HUES6 (cell line): ENCODE data around the gene PCDH9.
A peak's percentile ranks its signal among the peaks of the same experiment; 100 is the strongest.

ENCODE experiments used
- H3K27ac ChIP-seq: 2 replicates; pipeline ENCODE4 v1.7.0; 2013; ENCODE audit warnings: low read depth, mild to moderate bottlenecking, low read length, inconsistent platforms
- H3K27me3 ChIP-seq: 2 replicates; pipeline ENCODE4 v1.6.1; 2013; ENCODE audit warnings: low read length; ENCODE audit not compliant: control insufficient read depth, insufficient read depth
- H3K36me3 ChIP-seq: 2 replicates; pipeline ENCODE4 v1.6.1; 2013; ENCODE audit warnings: low read length; ENCODE audit not compliant: control insufficient read depth, insufficient read depth
- H3K4me1 ChIP-seq: 2 replicates; pipeline ENCODE4 v1.6.1; 2013; ENCODE audit warnings: low read length; ENCODE audit not compliant: control insufficient read depth, insufficient read depth
- H3K4me3 ChIP-seq: 2 replicates; pipeline ENCODE4 v1.5.1; 2013; ENCODE audit warnings: low read depth, low read length
- H3K9ac ChIP-seq: one replicate; pipeline ENCODE4 v1.6.1; 2013; ENCODE audit warnings: mild to moderate bottlenecking, low read length
- H3K9me3 ChIP-seq: 2 replicates; pipeline ENCODE4 v1.6.1; 2013; ENCODE audit warnings: low read depth, low read length; ENCODE audit not compliant: control insufficient read depth, insufficient read depth

PCDH9 gene

GRCh38 chr13:66994517-66995202, 235.5 kb downstream of the PCDH9 start:
- Histone ChIP-seq H3K4me3 (no peak overlapping the region), H3K36me3 (no peaks in the 10 kb centered on the region), H3K27ac (no peak overlapping the region), H3K4me1 (peaks cover 7% of the 10 kb centered on the region), H3K9ac (no peak overlapping the region), H3K9me3 (no peaks in the 10 kb centered on the region), H3K27me3 (no peaks in the 10 kb centered on the region)

GRCh38 chr13:66994097-66994496, 236.0 kb downstream of the PCDH9 start:
- Histone ChIP-seq H3K27ac (no peak overlapping the region), H3K9me3 (no peaks in the 10 kb centered on the region), H3K27me3 (no peaks in the 10 kb centered on the region), H3K36me3 (no peaks in the 10 kb centered on the region), H3K4me1 (peaks cover 7% of the 10 kb centered on the region), H3K4me3 (peak overlapping the region; percentile 29; the same call in 1 of the 2 replicates), H3K9ac (no peak overlapping the region)

GRCh38 chr13:66992719-66993118, 237.4 kb downstream of the PCDH9 start:
- no peak overlapping the region for H3K27ac ChIP-seq

DNA sequence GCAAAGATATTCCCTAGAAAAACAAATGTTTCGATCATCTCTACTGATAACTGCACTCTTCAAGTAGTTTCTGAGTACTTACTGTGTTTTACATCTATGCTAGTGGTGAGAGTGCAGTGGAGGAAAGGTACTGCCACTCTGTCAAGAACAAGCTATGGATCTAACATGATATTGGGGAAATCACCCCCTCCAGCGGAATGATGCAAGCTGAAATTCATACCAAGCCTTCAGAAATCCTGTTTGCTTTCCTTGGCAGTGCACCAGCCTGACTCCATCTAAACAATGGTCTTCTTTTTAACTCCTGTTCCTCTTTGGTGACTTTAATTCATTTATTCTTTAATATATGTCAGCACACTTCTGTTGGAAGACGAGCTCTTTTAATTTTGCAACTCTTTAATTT, 238.0 kb downstream of the PCDH9 start:
- H3K9me3 ChIP-seq = no peaks in the 10 kb centered on the region
- no peak overlapping the region for H3K9ac ChIP-seq
- H3K27ac ChIP-seq = no peak overlapping the region
- H3K4me3 ChIP-seq = no peak overlapping the region
- no peaks in the 10 kb centered on the region for H3K27me3 ChIP-seq
- H3K36me3 ChIP-seq = no peaks in the 10 kb centered on the region
- peaks cover 7% of the 10 kb centered on the region for H3K4me1 ChIP-seq

More at GRCh38 chr13:66992719-66993118, 237.4 kb downstream of the PCDH9 start:
- H3K9ac ChIP-seq = no peak overlapping the region
- no peaks in the 10 kb centered on the region for H3K27me3 ChIP-seq
- H3K4me1 ChIP-seq = peaks cover 7% of the 10 kb centered on the region
- H3K36me3 ChIP-seq = no peaks in the 10 kb centered on the region
- no peak overlapping the region for H3K4me3 ChIP-seq
- no peaks in the 10 kb centered on the region for H3K9me3 ChIP-seq

- no peak overlapping the region for H3K4me3 ChIP-seq
- H3K9ac ChIP-seq = no peak overlapping the region
- no peaks in the 10 kb centered on the region for H3K9me3 ChIP-seq
- H3K4me1 ChIP-seq = no peaks in the 10 kb centered on the region
- no peaks in the 10 kb centered on the region for H3K36me3 ChIP-seq
- no peak overlapping the region for H3K27ac ChIP-seq
- no peaks in the 10 kb centered on the region for H3K27me3 ChIP-seq
Observed at GRCh38 chr13:66984241-66984640, 245.9 kb downstream of the PCDH9 start.

DNA sequence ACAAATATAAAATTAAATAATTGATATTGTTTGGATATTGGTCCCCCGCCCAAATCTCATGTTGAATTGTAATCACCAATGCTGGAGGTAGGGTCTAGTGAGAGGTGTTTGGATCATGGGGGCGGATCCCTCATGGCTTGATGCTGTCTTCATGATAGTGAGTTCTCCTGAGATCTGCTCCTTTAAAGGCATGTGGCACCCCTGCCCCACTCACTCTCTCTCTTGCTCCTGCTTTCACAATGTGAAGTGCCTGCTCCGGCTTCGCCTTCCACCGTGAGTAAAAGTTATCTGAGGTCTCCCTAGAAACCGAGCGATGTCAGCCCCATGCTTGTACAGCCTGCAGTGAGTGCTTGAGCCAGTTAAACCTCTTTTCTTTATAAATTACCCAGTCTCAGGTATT, 248.2 kb downstream of the PCDH9 start:
- H3K27me3 ChIP-seq = no peaks in the 10 kb centered on the region
- H3K4me3 ChIP-seq = no peak overlapping the region
- H3K9ac ChIP-seq = no peak overlapping the region
- no peak overlapping the region for H3K27ac ChIP-seq
- no peaks in the 10 kb centered on the region for H3K4me1 ChIP-seq
- no peaks in the 10 kb centered on the region for H3K36me3 ChIP-seq
- H3K9me3 ChIP-seq = no peaks in the 10 kb centered on the region

GRCh38 chr13:66977161-66977560, 253.0 kb downstream of the PCDH9 start:
- Histone ChIP-seq H3K36me3 (no peaks in the 10 kb centered on the region), H3K4me3 (no peak overlapping the region), H3K9ac (no peak overlapping the region), H3K27me3 (no peaks in the 10 kb centered on the region), H3K9me3 (no peaks in the 10 kb centered on the region), H3K27ac (no peak overlapping the region), H3K4me1 (peaks cover 9% of the 10 kb centered on the region)

GRCh38 chr13:66974889-66975288, 255.2 kb downstream of the PCDH9 start:
- Histone ChIP-seq H3K9ac (no peak overlapping the region), H3K4me1 (peaks cover 9% of the 10 kb centered on the region), H3K36me3 (no peaks in the 10 kb centered on the region), H3K9me3 (no peaks in the 10 kb centered on the region), H3K27ac (no peak overlapping the region), H3K27me3 (no peaks in the 10 kb centered on the region), H3K4me3 (no peak overlapping the region)

DNA sequence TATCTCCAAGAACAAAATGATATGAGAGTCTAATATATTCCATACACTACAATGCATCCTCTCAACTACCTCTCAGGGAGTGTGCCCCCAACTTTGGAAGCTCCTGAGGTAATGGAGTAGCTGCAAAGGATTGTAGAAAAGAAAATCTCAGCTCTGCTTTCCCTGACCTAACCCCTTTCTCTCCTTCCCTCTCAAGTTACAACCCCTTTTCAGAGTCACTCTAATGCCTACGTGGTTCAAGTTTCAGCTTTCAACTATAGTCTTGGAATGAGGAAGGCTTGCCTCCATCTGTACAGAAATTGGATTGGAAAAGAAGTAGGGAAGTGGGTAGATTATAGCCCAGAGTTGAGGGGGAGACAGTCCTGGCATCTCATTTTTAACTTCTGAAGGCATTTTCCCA, 256.0 kb downstream of the PCDH9 start:
- H3K9me3 ChIP-seq = no peaks in the 10 kb centered on the region
- H3K27me3 ChIP-seq = no peaks in the 10 kb centered on the region
- H3K4me1 ChIP-seq = peaks cover 9% of the 10 kb centered on the region
- H3K36me3 ChIP-seq = no peaks in the 10 kb centered on the region
- H3K27ac ChIP-seq = no peak overlapping the region
- H3K4me3 ChIP-seq = no peak overlapping the region
- H3K9ac ChIP-seq = no peak overlapping the region

- H3K9ac ChIP-seq = no peak overlapping the region
- H3K9me3 ChIP-seq = no peaks in the 10 kb centered on the region
- no peak overlapping the region for H3K4me3 ChIP-seq
- no peaks in the 10 kb centered on the region for H3K27me3 ChIP-seq
- H3K36me3 ChIP-seq = no peaks in the 10 kb centered on the region
- H3K27ac ChIP-seq = no peak overlapping the region
- peaks cover 9% of the 10 kb centered on the region for H3K4me1 ChIP-seq
Observed at GRCh38 chr13:66972659-66973058, 257.5 kb downstream of the PCDH9 start.

GRCh38 chr13:66971004-66971403, 259.1 kb downstream of the PCDH9 start:
- Histone ChIP-seq H3K27me3 (no peaks in the 10 kb centered on the region), H3K27ac (no peak overlapping the region), H3K36me3 (no peaks in the 10 kb centered on the region), H3K9me3 (no peaks in the 10 kb centered on the region), H3K4me1 (peaks cover 9% of the 10 kb centered on the region), H3K4me3 (no peak overlapping the region), H3K9ac (no peak overlapping the region)
